Gastrocnemius medialis (tissue), 4 donors: ENCODE data around the gene ZNF316. TPM values are rescaled to one million over a fixed set of nuclear protein-coding genes. Genes with fewer than 3 reads are reported as not detected.

ENCODE experiments used
- ATAC-seq, 2 donors: fragments of 150-250 bp; one replicate each; pipeline ENCODE4 v1.9.1; 2016
- DNase-seq, 2 donors: peaks; one replicate each; pipeline ENCODE4 v3.0.0-alpha.2; 2019
- H3K27ac ChIP-seq, 4 donors: fragments of 200-600 bp; sonication (generic); 1 replicate in 1 of 4; 2 replicates in 3 of 4; pipeline ENCODE4 v1.5.1; 2016 to 2018; ENCODE audit warnings: mild to moderate bottlenecking in 2 of 4, moderate library complexity in 1 of 4
- H3K27me3 ChIP-seq, 3 donors: fragments of 200-600 bp; sonication (generic) in 2 of 3; 1 replicate in 1 of 3; 2 replicates in 2 of 3; pipeline versions ENCODE4 v1.5.1 to v1.6.0; 2016 to 2019; ENCODE audit warnings: mild to moderate bottlenecking in 1 of 3, moderate library complexity in 1 of 3
- H3K36me3 ChIP-seq, 2 donors: fragments of 200-600 bp; sonication (generic) in 1 of 2; one replicate each; pipeline ENCODE4 v1.5.1; 2017 to 2018
- H3K4me1 ChIP-seq, 2 donors: fragments of 200-600 bp; sonication (generic) in 1 of 2; one replicate each; pipeline ENCODE4 v1.5.1; 2016 to 2017; ENCODE audit warnings: mild to moderate bottlenecking in 2 of 2
- H3K4me3 ChIP-seq, 4 donors: fragments of 200-600 bp; sonication (generic) in 3 of 4; 1 replicate in 1 of 4; 2 replicates in 3 of 4; pipeline ENCODE4 v1.5.1; 2016 to 2019; ENCODE audit warnings: mild to moderate bottlenecking in 2 of 4
- H3K9me3 ChIP-seq, 3 donors: fragments of 200-600 bp; sonication (generic) in 2 of 3; 1 replicate in 1 of 3; 2 replicates in 2 of 3; pipeline ENCODE4 v1.5.1; 2016 to 2019
- CTCF ChIP-seq, 5 experiments: fragments of 450-650 bp in 3 of 5; fragments of 200-600 bp in 2 of 5; sonication (generic) in 2 of 5; IDR thresholded peaks in 4 of 5; conservative IDR thresholded peaks in 1 of 5; 1 replicate in 4 of 5; 2 replicates in 1 of 5; pipeline ENCODE4 v1.5.1; 2016 to 2019; ENCODE audit warnings: antibody characterized with exemption in 5 of 5, mild to moderate bottlenecking in 3 of 5, moderate library complexity in 3 of 5
- POLR2A ChIP-seq, 2 donors: fragments of 450-650 bp; IDR thresholded peaks; one replicate each; pipeline ENCODE4 v1.6.1; 2017; ENCODE audit warnings: antibody characterized with exemption in 2 of 2, mild to moderate bottlenecking in 2 of 2, moderate library complexity in 2 of 2
- in situ Hi-C, 4 donors: fragments of 200-750 bp; cut with MboI; loops; one replicate each; pipeline versions ENCODE4 v1.15.0 to v1.8.0; 2017; ENCODE audit warnings: low sequenced_read_pairs in 4 of 4
- intact Hi-C: fragments of 100-400 bp; cut with DNase I; formaldehyde crosslinking; loops from one replicate; pipeline ENCODE4 v1.15.1; 2023; ENCODE audit warnings: low total_unique reads
- total RNA-seq, 4 donors: library from RNA; depleted of rRNA; stranded (reverse); fragments of >200 nt; gene quantifications; one replicate each; pipeline versions ENCODE4 v1.1.0 to v1.2.3, GENCODE V29; 2016

ZNF316 gene
- total RNA-seq, 4 donors from 2014 or later: 11.4 to 19.1 (median 18.1) TPM

GRCh38 chr7:6614953-6615722, 22.0 kb upstream of the ZNF316 start, which contains the start of gene ZNF853:
Gene ZNF853, plus strand, starts transcription at chr7:6615610. Its CDS starts 565 bp downstream, at chr7:6616175.
- Histone ChIP-seq H3K9me3 (no peaks in the 10 kb centered on the region), H3K4me3 (peak within 1 kb of the TSS; percentile 65 to 77 (median 67)), H3K27ac (peak within 1 kb of the TSS in 1 of 4 donors; percentile 35), H3K36me3 (peaks cover 0 to 3% of the 10 kb centered on the region in 2 donors), H3K4me1 (peaks cover 4 to 5% of the 10 kb centered on the region in 2 donors), H3K27me3 (no peaks in the 10 kb centered on the region)
- intact Hi-C loops (no loop called here), in situ Hi-C loops (no loop called here)
- peak in 1 of 2 donors; percentile 23 for ATAC-seq
- TF ChIP-seq CTCF (IDR thresholded peaks at IDR 0.05 in 4 of 5, conservative IDR thresholded peaks at IDR 0.05 in 1 of 5) (no peak), POLR2A (IDR thresholded peaks at IDR 0.05) (no peak)
- DNase-seq: no peak

- peaks cover 4 to 5% of the 10 kb centered on the region in 2 donors for H3K4me1 ChIP-seq
- ATAC-seq (peak in 1 of 2 donors; percentile 36), DNase-seq (no peak)
- no peak overlapping the region for H3K27ac ChIP-seq
- TF ChIP-seq POLR2A (IDR thresholded peaks at IDR 0.05) (no peak), CTCF (IDR thresholded peaks at IDR 0.05 in 4 of 5, conservative IDR thresholded peaks at IDR 0.05 in 1 of 5) (no peak)
- in situ Hi-C loops (no loop called here), intact Hi-C loops (no loop called here)
- H3K36me3 ChIP-seq: peaks cover 0 to 3% of the 10 kb centered on the region in 2 donors
- peak overlapping the region; percentile 65 to 77 (median 67) for H3K4me3 ChIP-seq
- H3K27me3 ChIP-seq: no peaks in the 10 kb centered on the region
- H3K9me3 ChIP-seq: no peaks in the 10 kb centered on the region
Measured at GRCh38 chr7:6615723-6616555, 21.2 kb upstream of the ZNF316 start.

GRCh38 chr7:6616854-6617643, 20.1 kb upstream of the ZNF316 start:
- no peak for ATAC-seq
- TF ChIP-seq POLR2A (IDR thresholded peaks at IDR 0.05): no peak
- no peak for TF ChIP-seq CTCF (IDR thresholded peaks at IDR 0.05 in 4 of 5, conservative IDR thresholded peaks at IDR 0.05 in 1 of 5)
- Histone ChIP-seq H3K9me3 (no peaks in the 10 kb centered on the region), H3K27me3 (no peaks in the 10 kb centered on the region), H3K27ac (no peak overlapping the region), H3K4me3 (no peak overlapping the region), H3K4me1 (peaks cover 4 to 5% of the 10 kb centered on the region in 2 donors), H3K36me3 (peaks cover 0 to 11% of the 10 kb centered on the region in 2 donors)
- intact Hi-C loops: no loop called here
- in situ Hi-C loops: no loop called here
- no peak for DNase-seq

GRCh38 chr7:6618621-6619020, 18.5 kb upstream of the ZNF316 start:
- peaks cover 0 to 11% of the 10 kb centered on the region in 2 donors for H3K36me3 ChIP-seq
- H3K4me1 ChIP-seq: peaks cover 4 to 5% of the 10 kb centered on the region in 2 donors
- no peak overlapping the region for H3K4me3 ChIP-seq
- no peak for ATAC-seq
- no peaks in the 10 kb centered on the region for H3K27me3 ChIP-seq
- no peaks in the 10 kb centered on the region for H3K9me3 ChIP-seq
- H3K27ac ChIP-seq: no peak overlapping the region
- DNase-seq: no peak
- intact Hi-C loops: no loop called here
- in situ Hi-C loops: no loop called here
- TF ChIP-seq POLR2A (IDR thresholded peaks at IDR 0.05) (no peak), CTCF (IDR thresholded peaks at IDR 0.05 in 4 of 5, conservative IDR thresholded peaks at IDR 0.05 in 1 of 5) (no peak)
